ENCODE results near the gene HOXC11.

GRCh38 chr12:53942467-53942997 is 30.4 kb upstream of the HOXC11 start:
- no peak for TF ChIP-seq CTCF (IDR thresholded peaks at IDR 0.05)
- no peak for TF ChIP-seq ZFX (IDR thresholded peaks at IDR 0.05; ENCODE audit: borderline replicate concordance)
